NCI-H526 (cell line): ENCODE results near the gene GALNS.
A peak's percentile ranks its signal among the peaks of the same experiment; 100 is the strongest.

ENCODE experiments used
- DNase-seq, 2 experiments: peaks; one replicate each; lab custom pipeline; 2025; lab: John Stamatoyannopoulos, UW

The GALNS gene

GRCh38 chr16:88876942-88877526 lies 20.3 kb upstream of the GALNS start:
- no peak for DNase-seq

DNA sequence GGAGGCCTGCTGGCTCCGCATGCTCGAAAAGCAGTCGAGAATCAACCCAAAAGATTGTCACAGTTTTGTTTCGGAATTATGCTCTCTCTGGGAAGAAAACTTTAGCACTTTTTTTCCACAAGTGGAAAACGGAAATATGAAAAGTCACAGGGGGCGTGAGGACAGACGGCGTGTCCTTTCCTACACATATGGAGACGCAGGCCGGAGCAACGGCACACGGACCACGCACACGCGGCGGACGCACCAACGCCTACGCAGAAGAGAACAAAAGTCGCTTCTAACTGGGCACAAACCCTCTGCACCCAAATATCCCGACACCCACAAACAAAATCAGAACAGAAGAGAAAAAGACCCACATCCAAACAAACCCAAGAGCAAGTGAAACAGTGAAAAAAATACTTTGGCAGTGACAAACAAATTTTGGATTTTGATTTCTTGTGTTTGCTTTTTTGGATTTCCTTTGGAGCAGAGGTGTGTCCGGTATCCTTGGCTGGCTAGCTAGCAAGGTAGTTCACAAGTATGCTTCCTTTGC lies 19.0 kb upstream of the GALNS start:
- no peak for DNase-seq

DNA sequence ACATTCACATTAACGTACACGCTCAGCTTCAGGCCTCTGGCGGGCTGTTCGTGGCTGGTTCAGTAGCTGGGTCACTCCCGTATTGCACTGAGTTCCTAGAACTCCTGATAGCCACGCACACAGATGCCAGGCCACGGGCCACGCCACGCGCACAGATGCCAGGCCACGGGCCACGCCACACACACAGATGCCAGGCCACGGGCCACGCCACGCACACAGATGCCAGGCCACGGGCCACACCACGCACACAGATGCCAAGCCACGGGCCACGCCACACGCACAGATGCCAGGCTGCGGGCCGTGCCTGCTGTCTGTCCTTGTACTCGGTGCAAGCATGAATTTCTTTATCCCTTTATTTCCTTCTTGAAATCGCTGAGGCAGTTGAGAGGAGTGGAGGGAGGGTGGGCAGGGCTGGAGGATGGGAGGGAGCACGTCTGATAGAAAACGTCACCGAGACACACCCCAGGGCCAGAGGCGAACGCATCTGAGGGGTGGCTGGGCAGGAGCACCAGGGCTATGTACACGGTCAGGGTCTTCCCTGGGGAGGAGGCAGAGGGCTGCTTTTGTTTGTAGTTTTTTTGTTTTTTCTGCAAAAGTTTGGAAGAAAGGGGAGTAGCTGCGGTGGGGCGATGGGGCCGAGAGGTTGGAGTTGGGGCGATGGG lies 18.3 kb upstream of the GALNS start:
- no peak for DNase-seq

- DNase-seq, result no peak
These were observed 16.0 kb upstream of the GALNS start for GRCh38 chr16:88872650-88873331.

DNA sequence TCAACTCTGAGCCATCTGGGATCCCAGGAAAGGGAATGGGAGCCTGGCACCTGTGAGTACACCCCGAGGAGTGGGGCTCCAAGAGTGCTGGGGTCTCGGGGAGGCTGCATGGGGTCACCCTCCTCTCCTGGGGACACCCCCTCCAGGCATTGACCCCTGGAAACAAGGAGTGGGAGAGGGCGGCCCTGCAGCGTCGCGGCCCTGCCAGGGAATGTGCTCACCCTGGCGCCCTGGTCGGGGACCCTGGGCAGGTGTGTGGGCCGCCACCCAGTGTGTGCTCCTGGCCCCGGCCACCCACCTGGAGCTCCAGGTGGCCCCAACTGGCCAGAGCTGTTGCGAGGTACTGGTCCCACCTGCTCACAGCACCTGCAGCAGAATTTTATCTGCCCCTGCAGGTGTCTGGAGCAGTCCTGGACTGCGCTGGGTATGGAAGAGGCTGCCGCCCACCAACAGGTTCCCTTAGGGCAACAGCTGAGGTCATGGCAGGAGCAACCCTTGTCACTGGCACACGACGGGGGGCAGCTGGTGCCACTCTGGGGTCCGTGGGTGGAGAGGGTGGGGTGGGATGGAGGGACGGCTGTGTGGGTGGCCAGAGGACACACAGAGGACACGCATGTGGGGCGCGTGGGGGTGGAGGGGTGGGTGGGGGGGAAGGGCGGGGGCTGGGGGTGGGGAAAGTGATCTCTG lies 15.1 kb upstream of the GALNS start:
- no peak for DNase-seq

DNA sequence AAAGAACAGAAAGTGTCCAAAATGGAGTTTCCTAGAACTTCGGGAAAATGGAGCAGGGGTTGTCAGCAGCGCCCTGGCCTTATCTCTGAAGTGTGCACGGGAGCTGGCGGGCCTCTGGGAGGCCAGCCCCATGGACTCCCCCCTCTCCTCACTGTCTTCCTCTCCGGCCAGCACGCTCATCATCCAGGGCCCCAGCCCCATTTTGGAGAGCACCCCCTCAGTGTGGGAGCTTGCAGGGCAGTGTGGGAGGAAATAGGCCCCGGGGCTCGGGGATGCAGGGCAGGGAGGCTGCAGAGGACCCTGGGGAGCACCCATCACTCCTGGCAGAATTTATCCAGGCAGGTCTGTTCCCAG lies 14.6 kb upstream of the GALNS start:
- no peak for DNase-seq

DNA sequence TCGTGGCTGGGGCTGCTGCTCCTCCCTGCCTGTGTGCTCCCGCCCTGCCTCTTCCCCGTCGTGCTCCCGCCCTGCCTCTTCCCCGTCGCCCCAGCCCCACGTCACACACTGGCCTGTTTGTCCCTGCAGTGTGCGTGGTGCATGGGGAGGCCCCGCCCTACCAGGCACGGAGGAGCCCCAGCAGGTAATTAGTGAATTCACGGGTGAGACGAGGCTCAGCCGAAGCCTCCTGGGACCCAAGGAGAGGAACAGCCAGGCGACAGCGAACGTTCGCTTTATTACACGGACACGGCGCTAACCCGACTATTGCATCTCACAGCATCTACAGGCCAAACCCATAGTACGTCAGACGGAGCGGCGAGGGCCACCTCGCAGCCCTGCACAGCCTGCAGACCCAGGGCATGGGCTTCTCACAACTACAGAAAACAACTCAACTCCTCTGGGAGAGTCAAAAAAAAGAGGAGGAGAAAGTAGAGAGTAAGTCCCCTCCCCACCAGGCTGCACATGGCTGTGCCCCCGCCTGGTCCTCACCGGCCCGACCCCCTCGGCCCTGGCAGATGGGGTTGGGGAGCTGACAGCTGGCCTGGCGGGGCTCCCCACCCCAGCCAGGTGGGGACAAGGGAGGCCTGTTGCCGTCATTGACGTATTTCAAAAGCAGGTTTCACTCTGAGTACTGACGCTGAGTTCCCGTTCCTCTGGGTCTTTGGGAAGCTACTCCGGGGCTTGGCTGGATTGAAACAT lies 14.0 kb upstream of the GALNS start:
- DNase-seq, result peak; percentile 32 to 78

GRCh38 chr16:88869673-88869980 lies 12.9 kb upstream of the GALNS start:
- DNase-seq, result no peak

DNA sequence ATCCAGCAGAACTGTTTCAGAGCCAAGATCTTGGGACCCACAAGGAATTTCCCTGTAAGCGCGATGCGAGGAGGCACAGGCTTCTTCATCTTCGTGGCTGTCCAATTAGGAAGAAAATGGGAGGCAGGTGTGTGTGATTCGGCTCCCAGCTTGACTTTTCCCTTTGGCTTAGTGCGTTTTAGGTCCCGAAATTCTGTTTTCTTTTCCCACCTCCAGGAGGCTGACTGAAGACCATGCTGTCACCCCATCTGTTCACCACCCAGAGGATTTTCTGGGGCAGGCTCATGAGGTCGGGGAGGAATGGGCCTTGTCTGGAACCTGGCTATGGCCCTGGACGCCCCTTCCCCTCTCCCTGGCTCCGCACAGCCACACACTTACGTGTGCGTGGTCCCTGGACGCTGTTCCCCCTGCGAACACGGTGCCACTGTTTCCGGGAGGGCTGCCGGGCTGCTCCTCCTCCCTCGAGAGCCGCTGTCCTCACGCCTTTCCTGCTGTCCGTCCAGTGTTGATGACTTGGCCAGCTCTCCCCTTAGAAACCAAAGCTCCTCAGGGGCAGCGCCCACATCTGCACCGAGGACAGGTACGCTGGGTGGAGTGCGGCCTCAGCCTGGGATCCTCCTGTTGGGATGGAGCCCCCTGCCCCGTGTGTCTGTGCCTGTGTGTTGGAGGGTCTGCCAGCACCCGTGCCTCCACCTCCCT lies 12.4 kb upstream of the GALNS start:
- no peak for DNase-seq

- no peak for DNase-seq
These were observed 11.0 kb upstream of the GALNS start for GRCh38 chr16:88867581-88868246.

GRCh38 chr16:88866151-88866920 lies 9.6 kb upstream of the GALNS start, which contains the start of gene PABPN1L:
Gene PABPN1L (minus strand): TSS chr16:88866660. CDS start chr16:88866606, 54 bp downstream.
- no peak for DNase-seq

DNA sequence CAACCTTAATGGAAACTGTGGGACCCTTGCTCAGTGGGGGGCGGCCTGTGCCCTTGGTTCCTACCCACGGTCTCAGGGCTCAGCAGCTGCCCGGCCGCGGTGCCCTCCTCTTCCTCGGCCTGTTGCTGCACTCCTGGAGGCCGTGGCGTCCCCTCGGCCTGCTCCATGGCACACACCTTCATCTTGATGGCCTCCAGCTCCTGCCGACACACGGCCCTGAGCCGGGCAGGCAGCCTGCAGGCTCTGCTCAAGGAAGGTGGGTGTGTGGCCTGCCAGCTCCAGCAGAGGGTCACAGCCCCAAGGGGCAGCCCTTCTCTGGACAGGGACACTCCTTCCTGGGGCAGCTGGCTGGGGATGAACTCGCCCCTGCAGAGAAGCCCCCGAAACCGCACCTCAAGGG lies 9.0 kb upstream of the GALNS start:
- no peak for DNase-seq

DNA sequence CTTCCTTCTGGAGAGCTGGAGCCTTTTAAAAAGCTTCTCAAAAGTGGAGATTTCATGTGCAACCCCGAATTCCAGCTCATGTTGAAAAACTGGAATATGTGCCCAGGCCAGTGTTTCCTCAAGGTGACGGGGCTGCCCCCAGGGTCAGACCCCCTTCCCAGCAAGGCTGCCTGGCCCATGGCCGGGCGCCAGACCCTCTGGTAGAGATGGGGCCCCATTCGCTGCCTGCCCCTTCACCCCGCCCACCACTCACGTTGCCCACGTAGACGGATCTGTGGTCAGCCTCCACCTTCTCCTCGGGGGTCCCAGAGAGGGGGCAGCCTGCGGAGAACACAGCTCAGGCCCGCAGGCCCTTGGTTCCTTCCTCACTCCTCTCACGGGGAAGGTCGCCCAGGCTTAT lies 8.6 kb upstream of the GALNS start:
- DNase-seq, result no peak

DNA sequence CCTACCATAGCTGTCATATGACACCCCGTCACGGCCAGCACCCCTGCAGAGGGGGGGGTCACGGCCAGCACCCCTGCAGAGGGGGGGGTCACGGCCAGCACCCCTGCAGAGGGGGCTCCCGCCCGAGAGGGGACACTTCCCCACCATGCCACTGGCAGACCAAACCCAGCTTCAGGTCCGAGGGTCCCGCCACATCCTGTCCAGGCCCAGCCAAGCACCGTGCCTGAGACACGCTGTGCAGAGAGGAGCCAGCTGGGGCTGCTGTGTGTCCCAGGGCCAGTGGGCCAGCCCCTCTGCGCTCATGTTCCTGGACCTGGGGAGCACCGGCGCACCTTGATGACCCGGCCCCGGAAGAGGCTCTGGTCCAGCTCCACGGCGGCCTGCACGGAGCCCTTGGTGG lies 7.8 kb upstream of the GALNS start:
- no peak for DNase-seq

GRCh38 chr16:88864099-88864498 lies 7.4 kb upstream of the GALNS start:
- no peak for DNase-seq

GRCh38 chr16:88863426-88863825 lies 6.7 kb upstream of the GALNS start:
- DNase-seq, result no peak

DNA sequence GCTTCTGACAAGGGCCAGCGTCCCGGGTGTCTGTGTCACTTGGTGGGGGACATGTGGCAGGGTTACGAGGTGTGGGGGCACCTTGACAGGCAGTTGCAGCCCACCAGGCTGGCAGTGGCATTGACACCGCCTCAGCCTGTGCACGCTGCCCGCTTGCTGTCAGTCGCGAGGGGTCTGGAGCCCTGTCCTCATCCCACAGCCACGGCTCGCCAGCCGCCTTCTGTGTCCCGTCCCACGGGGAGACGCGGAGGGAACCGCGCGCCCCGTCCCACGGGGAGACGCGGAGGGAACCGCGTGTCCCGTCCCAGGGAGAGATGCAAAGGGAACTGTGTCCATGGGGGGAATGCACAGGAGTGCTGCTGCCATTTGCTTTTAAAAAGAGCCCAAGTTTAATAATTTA lies 6.2 kb upstream of the GALNS start:
- DNase-seq, result no peak

DNA sequence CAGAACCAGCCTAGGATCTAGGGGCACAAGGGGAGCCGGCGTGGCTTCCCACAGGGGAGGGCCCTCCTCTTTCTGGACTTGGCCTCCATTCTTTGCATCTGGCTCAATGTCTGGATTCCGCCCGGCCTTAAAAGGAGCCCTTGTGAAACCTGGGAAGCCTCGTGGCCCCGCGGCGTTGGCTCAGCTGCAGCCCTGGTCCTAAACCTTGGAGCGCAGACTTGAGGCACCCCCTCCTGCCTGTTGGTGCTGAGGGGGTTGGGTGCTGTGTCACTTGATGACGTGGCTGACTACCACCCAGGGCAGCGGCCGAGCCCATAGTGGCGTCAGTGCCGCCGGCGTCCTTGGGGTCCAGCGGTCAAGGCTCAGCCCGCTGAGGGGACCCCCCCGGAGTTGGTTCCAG lies 4.6 kb upstream of the GALNS start:
- no peak for DNase-seq

- DNase-seq, result no peak
These were observed 2.8 kb upstream of the GALNS start for GRCh38 chr16:88859381-88860091.
